PC-3 (cell line): Measurements from ENCODE around the gene KBTBD12. TPM values are rescaled to one million over a fixed set of nuclear protein-coding genes. Genes with fewer than 3 reads are reported as not detected.

Source experiments
- ATAC-seq: fragments of 200-7000 bp; cut with Tn5 transposase; 2 replicates; pipeline ENCODE4 v1.9.1; 2020; ENCODE audit warnings: mild to moderate bottlenecking, moderate library complexity
- BruUV-seq: library from RNA; stranded (reverse); fragments of 400-500 nt; replicated peaks from 2 replicates; lab custom pipeline; 2021; lab: Mats Ljungman, UMichigan
- CTCF ChIA-PET: fragments of 300-600 bp; sonication (Branson Sonifier 250); formaldehyde crosslinking; loops from one replicate; lab custom pipeline; 2022; ENCODE audit warnings: antibody characterized with exemption; lab: Charles Lee
- POLR2A ChIA-PET: fragments of 300-600 bp; sonication (Branson Sonifier 250); formaldehyde crosslinking; loops from one replicate; lab custom pipeline; 2022; ENCODE audit warnings: antibody characterized with exemption; ENCODE audit not compliant: unreplicated experiment; lab: Charles Lee
- DNase-seq: peaks from one replicate; pipeline ENCODE4 v3.0.0-alpha.2; 2015
- H2AFZ ChIP-seq: fragments of 300-600 bp; sonication (generic); 2 replicates; pipeline ENCODE4 v1.6.0; 2016; ENCODE audit warnings: antibody characterized with exemption, low read length
- H3F3A ChIP-seq: fragments of 300-600 bp; sonication (generic); one replicate; pipeline ENCODE4 v1.6.0; 2017; ENCODE audit warnings: antibody characterized with exemption, low read length, control low read depth, mild to moderate bottlenecking; ENCODE audit not compliant: unreplicated experiment
- H3K27ac ChIP-seq: fragments of 300-600 bp; sonication (generic); 2 replicates; pipeline ENCODE4 v1.5.1; 2016; ENCODE audit warnings: mild to moderate bottlenecking, low read length
- H3K27me3 ChIP-seq: fragments of 300-600 bp; sonication (generic); 2 replicates; pipeline ENCODE4 v1.6.1; 2016; ENCODE audit warnings: low read length, mixed read lengths
- H3K36me3 ChIP-seq: fragments of 300-600 bp; sonication (generic); 2 replicates; pipeline ENCODE4 v1.6.1; 2016; ENCODE audit warnings: low read depth, mixed run types, low read length, mixed read lengths
- H3K4me1 ChIP-seq: fragments of 300-600 bp; sonication (generic); 2 replicates; pipeline ENCODE4 v1.5.1; 2016; ENCODE audit warnings: low read length; ENCODE audit not compliant: insufficient read depth
- H3K4me2 ChIP-seq: fragments of 300-600 bp; sonication (generic); 2 replicates; pipeline ENCODE4 v1.6.0; 2016; ENCODE audit warnings: low read length
- H3K4me3 ChIP-seq: fragments of 300-600 bp; sonication (generic); 2 replicates; pipeline ENCODE4 v1.5.1; 2016; ENCODE audit warnings: mild to moderate bottlenecking, low read length, mixed read lengths
- H3K79me2 ChIP-seq: fragments of 300-600 bp; sonication (generic); 2 replicates; pipeline ENCODE4 v1.6.1; 2017; ENCODE audit warnings: low read length, mixed read lengths
- H3K9ac ChIP-seq: fragments of 300-600 bp; sonication (generic); 2 replicates; pipeline ENCODE4 v1.6.0; 2016; ENCODE audit warnings: mild to moderate bottlenecking, low read length
- H3K9me2 ChIP-seq: fragments of 300-600 bp; sonication (generic); replicated peaks from 2 replicates; pipeline ENCODE4 v1.6.1; 2016; ENCODE audit warnings: mixed run types, low read length, mixed read lengths
- H3K9me3 ChIP-seq: fragments of 300-600 bp; sonication (generic); 2 replicates; pipeline ENCODE4 v1.6.1; 2016; ENCODE audit warnings: low read length, mixed read lengths
- H4K20me1 ChIP-seq: fragments of 300-600 bp; sonication (generic); 2 replicates; pipeline ENCODE4 v1.6.1; 2016; ENCODE audit warnings: low read length, mixed read lengths
- CTCF ChIP-seq: fragments of 300-600 bp; sonication (generic); conservative IDR thresholded peaks from 2 replicates; pipeline ENCODE4 v1.5.1; 2017; ENCODE audit warnings: antibody characterized with exemption, low read depth, mild to moderate bottlenecking, low read length
- EZH2 ChIP-seq: fragments of 300-600 bp; sonication (generic); IDR thresholded peaks from one replicate; pipeline ENCODE4 v1.6.1; 2017; ENCODE audit warnings: antibody characterized with exemption, mild to moderate bottlenecking, low read length; ENCODE audit not compliant: unreplicated experiment
- EZH2phosphoT487 ChIP-seq: fragments of 300-600 bp; sonication (generic); IDR thresholded peaks from 2 replicates; pipeline ENCODE4 v1.6.1; 2018; ENCODE audit warnings: mild to moderate bottlenecking, antibody characterized with exemption, low read length, borderline replicate concordance
- intact Hi-C: fragments of 100-400 bp; cut with micrococcal nuclease; formaldehyde crosslinking; loops from 2 replicates; pipeline ENCODE4 v1.9.0; 2023
- total RNA-seq: library from RNA; depleted of rRNA; stranded (reverse); fragments of >200 nt; gene quantifications from 2 replicates; pipeline ENCODE4 v1.2.3, GENCODE V29; 2014

Gene KBTBD12
- total RNA-seq, 1 experiment from 2014 or later, result not detected

- no peaks in the 10 kb centered on the region for H3F3A ChIP-seq
- H3K4me3 ChIP-seq, result no peak overlapping the region
- intact Hi-C loops, result no loop called here
- no peaks in the 10 kb centered on the region for H3K79me2 ChIP-seq
- H3K9ac ChIP-seq, result no peak overlapping the region
- no peak overlapping the region for H3K4me2 ChIP-seq
- no peak overlapping the region for H3K27ac ChIP-seq
- H3K9me3 ChIP-seq, result no peaks in the 10 kb centered on the region
- no peak overlapping the region for H2AFZ ChIP-seq
- no peaks in the 10 kb centered on the region for H3K36me3 ChIP-seq
- TF ChIP-seq EZH2 (no peak), EZH2phosphoT487 (no peak)
- no peaks in the 10 kb centered on the region for H3K9me2 ChIP-seq
- ATAC-seq (no peak), DNase-seq (no peak)
- H4K20me1 ChIP-seq, result no peaks in the 10 kb centered on the region
- no TSS peak for BruUV-seq
- peaks cover 24% of the 10 kb centered on the region for H3K4me1 ChIP-seq
- ChIA-PET POLR2A (no interaction called here), CTCF (no interaction called here)
- H3K27me3 ChIP-seq, result no peaks in the 10 kb centered on the region
Observed at GRCh38 chr3:127985216-127985615, 70.2 kb downstream of the KBTBD12 start.

- Histone ChIP-seq H3K27me3 (no peaks in the 10 kb centered on the region), H3K9me2 (no peaks in the 10 kb centered on the region), H3K27ac (no peak overlapping the region), H3K9me3 (no peaks in the 10 kb centered on the region), H4K20me1 (no peaks in the 10 kb centered on the region), H3K36me3 (no peaks in the 10 kb centered on the region), H3K4me2 (no peak overlapping the region), H3K4me3 (no peak overlapping the region), H3K4me1 (peaks cover 24% of the 10 kb centered on the region), H3F3A (no peaks in the 10 kb centered on the region), H3K9ac (no peak overlapping the region), H2AFZ (no peak overlapping the region), H3K79me2 (no peaks in the 10 kb centered on the region)
- CTCF ChIA-PET, result no interaction called here
- no peak for TF ChIP-seq EZH2phosphoT487
- no peak for TF ChIP-seq CTCF
- TF ChIP-seq EZH2, result no peak
- intact Hi-C loops, result no loop called here
- ATAC-seq (no peak), DNase-seq (no peak)
- no TSS peak for BruUV-seq
- POLR2A ChIA-PET, result no interaction called here
Observed at GRCh38 chr3:127985655-127986225, 70.7 kb downstream of the KBTBD12 start.

GRCh38 chr3:127986803-127987202 lies 71.8 kb downstream of the KBTBD12 start:
- H3F3A ChIP-seq, result no peaks in the 10 kb centered on the region
- TF ChIP-seq EZH2phosphoT487, result no peak
- TF ChIP-seq CTCF, result no peak
- no peak for TF ChIP-seq EZH2
- DNase-seq (no peak), ATAC-seq (no peak)
- H3K4me2 ChIP-seq, result no peak overlapping the region
- no peaks in the 10 kb centered on the region for H3K9me2 ChIP-seq
- ChIA-PET POLR2A (no interaction called here), CTCF (no interaction called here)
- H3K4me1 ChIP-seq, result peaks cover 24% of the 10 kb centered on the region
- no peaks in the 10 kb centered on the region for H3K36me3 ChIP-seq
- no peaks in the 10 kb centered on the region for H3K79me2 ChIP-seq
- H3K4me3 ChIP-seq, result no peak overlapping the region
- no peaks in the 10 kb centered on the region for H3K9me3 ChIP-seq
- no TSS peak for BruUV-seq
- no peak overlapping the region for H3K27ac ChIP-seq
- intact Hi-C loops, result no loop called here
- H4K20me1 ChIP-seq, result no peaks in the 10 kb centered on the region
- H3K9ac ChIP-seq, result no peak overlapping the region
- no peaks in the 10 kb centered on the region for H3K27me3 ChIP-seq
- H2AFZ ChIP-seq, result no peak overlapping the region
